ENCODE data around the gene CCDC69. TPM values are rescaled to one million over a fixed set of nuclear protein-coding genes. Genes with fewer than 3 reads are reported as not detected.

CCDC69 gene
- total RNA-seq, 2 donors from 2014 or later: 39.1 to 75.3 TPM

DNA sequence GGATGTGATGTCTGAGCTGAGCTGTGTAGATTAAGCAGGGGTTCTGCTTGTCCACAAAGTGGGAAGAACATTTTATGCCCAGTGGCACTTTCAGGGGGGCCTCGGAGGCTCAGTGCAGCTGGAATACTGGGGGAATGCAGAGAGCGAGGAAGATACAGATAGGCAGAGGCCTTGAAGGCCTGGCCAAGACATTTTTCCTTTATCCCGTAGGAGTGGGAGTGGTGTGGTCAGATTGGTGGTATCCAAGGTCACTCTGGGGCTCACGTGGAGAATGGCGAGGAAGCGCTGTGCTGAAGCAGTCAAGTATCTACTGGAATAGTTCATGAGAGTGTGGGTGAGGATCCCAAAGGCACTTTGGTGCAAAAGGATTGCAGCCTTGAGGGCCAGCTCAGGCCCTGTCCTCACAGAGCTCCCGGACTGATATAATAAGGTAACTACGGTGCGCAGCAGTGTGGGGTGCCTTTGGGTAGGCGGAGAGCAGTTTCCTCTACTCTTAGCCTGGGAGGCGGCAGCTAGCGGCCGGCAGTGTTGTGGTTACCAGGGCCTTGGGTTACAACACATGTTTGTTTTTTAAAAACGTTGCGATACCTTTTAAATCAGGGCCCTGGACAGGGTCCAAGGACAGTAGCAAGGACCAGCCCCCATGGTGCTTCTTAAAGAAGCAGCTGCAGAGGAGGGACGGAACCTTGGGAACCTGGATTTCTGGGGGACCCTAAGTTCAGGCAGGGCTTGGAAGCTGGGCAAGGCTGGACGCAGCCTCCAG lies 10.8 kb upstream of the CCDC69 start:
- ATAC-seq (ENCODE audit: insufficient number of reproducible peaks, low FRiP score, low read depth) (no peak), DNase-seq (ENCODE audit: low spot score) (no peak)
- Histone ChIP-seq H3K9me3 (no peaks in the 10 kb centered on the region), H3K27me3 (replicated peaks; ENCODE audit: insufficient read depth) (no peaks in the 10 kb centered on the region), H3K27ac (no peak overlapping the region), H3K4me1 (ENCODE audit: control insufficient read depth in 1 of 2, low read depth in 2 of 2) (peaks cover 0 to 20% of the 10 kb centered on the region in 2 donors), H3K36me3 (no peaks in the 10 kb centered on the region), H3K4me3 (no peak overlapping the region)
- TF ChIP-seq, protein P1, sequence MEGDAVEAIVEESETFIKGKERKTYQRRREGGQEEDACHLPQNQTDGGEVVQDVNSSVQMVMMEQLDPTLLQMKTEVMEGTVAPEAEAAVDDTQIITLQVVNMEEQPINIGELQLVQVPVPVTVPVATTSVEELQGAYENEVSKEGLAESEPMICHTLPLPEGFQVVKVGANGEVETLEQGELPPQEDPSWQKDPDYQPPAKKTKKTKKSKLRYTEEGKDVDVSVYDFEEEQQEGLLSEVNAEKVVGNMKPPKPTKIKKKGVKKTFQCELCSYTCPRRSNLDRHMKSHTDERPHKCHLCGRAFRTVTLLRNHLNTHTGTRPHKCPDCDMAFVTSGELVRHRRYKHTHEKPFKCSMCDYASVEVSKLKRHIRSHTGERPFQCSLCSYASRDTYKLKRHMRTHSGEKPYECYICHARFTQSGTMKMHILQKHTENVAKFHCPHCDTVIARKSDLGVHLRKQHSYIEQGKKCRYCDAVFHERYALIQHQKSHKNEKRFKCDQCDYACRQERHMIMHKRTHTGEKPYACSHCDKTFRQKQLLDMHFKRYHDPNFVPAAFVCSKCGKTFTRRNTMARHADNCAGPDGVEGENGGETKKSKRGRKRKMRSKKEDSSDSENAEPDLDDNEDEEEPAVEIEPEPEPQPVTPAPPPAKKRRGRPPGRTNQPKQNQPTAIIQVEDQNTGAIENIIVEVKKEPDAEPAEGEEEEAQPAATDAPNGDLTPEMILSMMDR (IDR thresholded peaks at IDR 0.05): no peak

DNA sequence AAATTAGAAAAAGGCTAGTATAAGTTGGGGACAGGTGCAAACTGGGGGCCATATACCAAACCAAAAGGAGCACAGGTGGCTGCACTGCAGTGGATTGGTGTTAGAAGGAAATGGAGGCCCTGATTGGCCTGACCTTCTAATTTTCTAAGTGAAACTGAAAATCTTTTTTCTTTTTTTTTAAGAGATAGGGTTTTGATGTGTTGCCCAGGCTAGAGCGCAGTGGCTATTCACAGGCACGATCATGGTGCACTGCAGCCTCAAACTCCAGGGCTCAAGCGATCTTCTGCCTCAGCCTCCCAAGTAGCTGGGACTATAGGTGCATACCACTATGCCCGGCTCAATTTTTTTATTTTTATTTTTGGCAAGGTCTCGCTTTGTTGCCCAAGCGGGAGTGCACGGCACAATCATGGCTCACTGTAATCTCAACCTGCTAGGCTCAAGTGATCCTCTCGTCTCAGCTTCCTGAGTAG lies 9.8 kb upstream of the CCDC69 start:
- H3K27me3 ChIP-seq (replicated peaks; ENCODE audit: insufficient read depth): no peaks in the 10 kb centered on the region
- no peaks in the 10 kb centered on the region for H3K9me3 ChIP-seq
- H3K36me3 ChIP-seq: no peaks in the 10 kb centered on the region
- DNase-seq (ENCODE audit: low spot score) (no peak), ATAC-seq (ENCODE audit: insufficient number of reproducible peaks, low FRiP score, low read depth) (no peak)
- no peak overlapping the region for H3K27ac ChIP-seq
- no peak overlapping the region for H3K4me3 ChIP-seq
- peaks cover 0 to 17% of the 10 kb centered on the region in 2 donors for H3K4me1 ChIP-seq (ENCODE audit: control insufficient read depth in 1 of 2, low read depth in 2 of 2)
- TF ChIP-seq, protein P1 (IDR thresholded peaks at IDR 0.05): no peak

DNA sequence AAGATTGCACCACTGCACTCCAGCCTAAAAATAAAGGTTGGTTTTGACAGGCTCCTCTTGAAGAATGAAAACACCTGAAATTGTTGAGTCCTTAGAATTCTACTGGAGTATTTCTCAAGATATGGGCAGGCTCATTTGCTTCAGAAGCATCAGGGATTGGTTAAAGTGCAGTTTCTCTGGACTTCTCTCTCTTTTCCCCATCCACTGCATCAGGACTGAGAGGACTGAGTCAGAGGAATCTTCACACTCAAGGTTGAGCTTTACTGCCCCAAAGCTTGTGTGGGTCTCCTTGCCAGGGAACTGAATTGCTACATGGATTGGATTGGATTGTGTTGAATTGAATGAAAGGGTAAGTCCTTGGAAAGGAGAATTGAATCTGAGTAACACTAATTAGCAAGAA lies 7.5 kb upstream of the CCDC69 start:
- no peak for DNase-seq (ENCODE audit: low spot score)
- H3K4me1 ChIP-seq (ENCODE audit: control insufficient read depth in 1 of 2, low read depth in 2 of 2): peaks cover 0 to 5% of the 10 kb centered on the region in 2 donors
- no peak for ATAC-seq (ENCODE audit: insufficient number of reproducible peaks, low FRiP score, low read depth)
- no peaks in the 10 kb centered on the region for H3K36me3 ChIP-seq
- H3K27me3 ChIP-seq (replicated peaks; ENCODE audit: insufficient read depth): no peaks in the 10 kb centered on the region
- no peaks in the 10 kb centered on the region for H3K9me3 ChIP-seq
- H3K4me3 ChIP-seq: no peak overlapping the region
- no peak overlapping the region for H3K27ac ChIP-seq
- TF ChIP-seq, protein P1 (IDR thresholded peaks at IDR 0.05): no peak

DNA sequence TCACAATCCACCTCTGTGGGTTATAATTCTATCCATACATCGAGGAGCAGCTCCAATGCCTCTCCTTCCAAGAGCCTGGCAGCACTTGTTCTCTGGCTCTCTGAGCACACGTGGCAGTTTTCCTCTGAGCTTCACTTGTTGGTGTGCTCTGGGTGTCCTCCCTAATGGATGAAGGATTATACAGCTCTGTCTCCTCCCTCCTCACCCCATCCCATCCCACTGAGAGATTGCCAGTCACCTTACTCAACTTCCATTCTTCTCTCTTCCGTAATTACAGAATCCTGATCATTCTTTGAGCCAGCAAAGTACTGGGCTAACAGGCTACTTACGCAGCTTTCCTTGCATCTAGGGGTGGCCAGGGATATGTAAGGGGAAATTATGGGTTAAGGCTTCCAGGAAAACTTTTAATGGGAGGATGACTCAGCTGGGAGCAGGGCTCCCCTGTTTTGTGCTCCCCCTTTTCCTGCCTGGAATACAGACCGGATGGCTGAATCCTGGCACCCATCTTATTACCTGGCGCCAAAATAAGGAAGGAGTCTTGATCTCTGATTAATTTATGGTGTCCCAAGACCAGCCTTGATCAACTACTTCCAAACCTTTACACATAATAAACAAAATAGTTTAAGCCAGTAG lies 6.3 kb upstream of the CCDC69 start:
- Histone ChIP-seq H3K4me1 (ENCODE audit: control insufficient read depth in 1 of 2, low read depth in 2 of 2) (peaks cover 0 to 5% of the 10 kb centered on the region in 2 donors), H3K4me3 (no peak overlapping the region), H3K36me3 (no peaks in the 10 kb centered on the region), H3K9me3 (no peaks in the 10 kb centered on the region), H3K27me3 (replicated peaks; ENCODE audit: insufficient read depth) (no peaks in the 10 kb centered on the region), H3K27ac (no peak overlapping the region)
- TF ChIP-seq, protein P1 (IDR thresholded peaks at IDR 0.05): no peak
- ATAC-seq (ENCODE audit: insufficient number of reproducible peaks, low FRiP score, low read depth) (no peak), DNase-seq (ENCODE audit: low spot score) (no peak)

DNA sequence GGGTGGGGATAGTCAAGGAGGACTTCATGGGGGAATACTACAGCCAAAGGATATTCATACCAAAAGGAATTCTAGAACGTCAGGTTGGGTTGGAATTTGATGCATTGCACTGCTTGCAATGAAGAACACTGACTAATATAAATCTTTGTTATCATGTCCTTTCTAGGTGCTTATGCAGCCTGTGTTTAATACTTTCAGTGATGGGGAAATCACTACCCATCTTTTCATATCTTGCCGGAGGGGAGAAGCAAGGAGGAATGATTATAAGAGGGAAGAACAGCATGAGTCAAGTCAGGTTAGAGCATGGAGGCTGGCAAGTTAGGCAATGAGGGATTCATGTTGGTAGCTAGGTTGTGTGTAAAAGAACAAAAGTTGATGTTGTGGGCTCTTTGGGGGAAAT lies 5.1 kb upstream of the CCDC69 start:
- H3K9me3 ChIP-seq: no peaks in the 10 kb centered on the region
- H3K36me3 ChIP-seq: no peaks in the 10 kb centered on the region
- TF ChIP-seq, protein P1 (IDR thresholded peaks at IDR 0.05): no peak
- no peaks in the 10 kb centered on the region for H3K27me3 ChIP-seq (replicated peaks; ENCODE audit: insufficient read depth)
- H3K4me3 ChIP-seq: no peak overlapping the region
- DNase-seq (ENCODE audit: low spot score): no peak
- peaks cover 5 to 6% of the 10 kb centered on the region in 2 donors for H3K4me1 ChIP-seq (ENCODE audit: control insufficient read depth in 1 of 2, low read depth in 2 of 2)
- ATAC-seq (ENCODE audit: insufficient number of reproducible peaks, low FRiP score, low read depth): no peak
- H3K27ac ChIP-seq: no peak overlapping the region
